SK-N-SH (cell line): ENCODE results near the gene UGT1A7.

Experiments
- CHD2 ChIP-seq: fragments of 150-350 bp; IDR thresholded peaks from 2 replicates; pipeline ENCODE4 v1.6.1; 2018; ENCODE audit warnings: low read length; ENCODE audit not compliant: partially characterized antibody
- GABPA ChIP-seq: IDR thresholded peaks from 2 replicates; pipeline ENCODE4 v1.4.0; 2012; ENCODE audit warnings: low read depth, mild to moderate bottlenecking
- NFIC ChIP-seq: IDR thresholded peaks from 2 replicates; pipeline ENCODE4 v1.4.0; 2012; ENCODE audit warnings: borderline replicate concordance
- POLR2AphosphoS5 ChIP-seq: IDR thresholded peaks from 2 replicates; pipeline ENCODE4 v1.6.1; 2012; ENCODE audit warnings: low read depth, low read length
- RCOR1 ChIP-seq: fragments of 150-350 bp; IDR thresholded peaks from 2 replicates; pipeline ENCODE4 v1.6.1; 2017; ENCODE audit warnings: antibody characterized with exemption, low read length
- SIN3A ChIP-seq: IDR thresholded peaks from 2 replicates; pipeline ENCODE4 v1.6.1; 2012; ENCODE audit warnings: low read depth, mild to moderate bottlenecking, low read length, moderate library complexity, borderline replicate concordance
- SMC3 ChIP-seq: IDR thresholded peaks from 2 replicates; pipeline ENCODE4 v1.6.1; 2012; ENCODE audit warnings: low read depth, low read length, improper control_type of control experiment
- TF ChIP-seq, protein P1 (sequence below): IDR thresholded peaks from 2 replicates; pipeline ENCODE4 v1.4.0; 2012; ENCODE audit warnings: low read depth, borderline replicate concordance

DNA sequence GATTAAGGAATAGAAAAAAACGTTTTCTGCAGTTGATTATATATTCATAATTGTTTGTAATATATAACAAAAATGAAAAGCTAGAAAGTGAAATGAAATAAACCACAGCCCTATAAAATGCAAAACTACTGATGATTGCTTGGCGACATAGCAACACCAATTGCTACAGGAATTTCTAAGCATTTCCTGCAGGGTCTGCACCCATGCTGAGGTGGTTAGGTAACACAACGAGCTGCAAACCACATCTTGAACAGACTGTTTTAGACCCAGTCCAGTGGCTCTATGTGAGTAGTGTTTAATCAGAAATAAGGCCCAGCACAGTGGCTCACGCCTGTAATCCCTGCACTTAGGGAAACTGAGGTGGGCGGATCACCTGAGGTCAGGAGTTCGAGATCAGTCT, 27.2 kb upstream of the UGT1A7 start:
- TF ChIP-seq POLR2AphosphoS5 (no peak), GABPA (no peak), CHD2 (no peak), SMC3 (no peak), RCOR1 (no peak), NFIC (no peak), SIN3A (no peak)
- TF ChIP-seq, protein P1, sequence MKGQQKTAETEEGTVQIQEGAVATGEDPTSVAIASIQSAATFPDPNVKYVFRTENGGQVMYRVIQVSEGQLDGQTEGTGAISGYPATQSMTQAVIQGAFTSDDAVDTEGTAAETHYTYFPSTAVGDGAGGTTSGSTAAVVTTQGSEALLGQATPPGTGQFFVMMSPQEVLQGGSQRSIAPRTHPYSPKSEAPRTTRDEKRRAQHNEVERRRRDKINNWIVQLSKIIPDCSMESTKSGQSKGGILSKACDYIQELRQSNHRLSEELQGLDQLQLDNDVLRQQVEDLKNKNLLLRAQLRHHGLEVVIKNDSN = no peak
